ENCODE data around the gene VAV1. TPM values are rescaled to one million over a fixed set of nuclear protein-coding genes. Genes with fewer than 3 reads are reported as not detected.

The VAV1 gene
- total and polyA plus RNA-seq, 9 of the 15 experiments (the other 6 are each of a cell fraction or from before 2014, with no cell fraction given): 0.46 to 20.1 (median 11.1) TPM

GRCh38 chr19:6736917-6737283 is 35.6 kb upstream of the VAV1 start (continued):
- TF ChIP-seq ETV6 (IDR thresholded peaks at IDR 0.05; ENCODE audit: borderline replicate concordance in 1 of 2, low read depth in 2 of 2, low read length in 1 of 2) (no peak), ETV6 (CRISPR knock-in tag; IDR thresholded peaks at IDR 0.05; ENCODE audit: borderline replicate concordance) (no peak), RBM15 (IDR thresholded peaks at IDR 0.05; ENCODE audit: insufficient read depth, low read length) (no peak), MYC (IDR thresholded peaks at IDR 0.05; ENCODE audit: low read depth, low read length) (no peak), MYC (CRISPR knock-in tag; IDR thresholded peaks at IDR 0.05; ENCODE audit: borderline replicate concordance, low read depth) (no peak), PHB2 (IDR thresholded peaks at IDR 0.05; ENCODE audit: low read depth) (no peak), ZNF134 (CRISPR knock-in tag; conservative IDR thresholded peaks at IDR 0.05) (no peak), SRSF7 (optimal IDR thresholded peaks at IDR 0.05; ENCODE audit: low read depth, low read length) (no peak), RCOR1 (IDR thresholded peaks at IDR 0.05; ENCODE audit: borderline replicate concordance in 1 of 2, low read depth in 2 of 2, low read length in 2 of 2) (no peak), CTCFL (IDR thresholded peaks at IDR 0.05; ENCODE audit: borderline replicate concordance, insufficient read depth, low read depth, low read length, poor library complexity, severe bottlenecking) (no peak), LCOR (CRISPR knock-in tag; IDR thresholded peaks at IDR 0.05) (0 out of 2 replicates have a peak, but pooled peaks have one; percentile 59), ZNF695 (CRISPR knock-in tag; IDR thresholded peaks at IDR 0.05) (no peak), PRDM10 (IDR thresholded peaks at IDR 0.05; ENCODE audit: partially characterized antibody) (no peak), DLX4 (CRISPR knock-in tag; IDR thresholded peaks at IDR 0.05) (no peak), POU5F1 (IDR thresholded peaks at IDR 0.05; ENCODE audit: borderline replicate concordance, low read depth, low read length, partially characterized antibody) (no peak), ZBTB5 (IDR thresholded peaks at IDR 0.05) (0 out of 2 replicates have a peak, but pooled peaks have one; percentile 16), ZNF551 (CRISPR knock-in tag; IDR thresholded peaks at IDR 0.05) (no peak), KAT7 (CRISPR knock-in tag; IDR thresholded peaks at IDR 0.05; ENCODE audit: borderline replicate concordance) (peak; percentile 94; the same call in 1 of the 2 replicates), ZC3H4 (CRISPR knock-in tag; IDR thresholded peaks at IDR 0.05; ENCODE audit: borderline replicate concordance) (no peak), NFIC (IDR thresholded peaks at IDR 0.05) (no peak), BRD4 (IDR thresholded peaks at IDR 0.05) (no peak)

All from K562 (cell line).